ENCODE results near the gene HAL.

HAL gene

GRCh38 chr12:96028538-96028937 lies 32.4 kb upstream of the HAL start:
- FAIRE-seq (no peak), DNase-seq (ENCODE audit: insufficient read length, low spot score) (no peak)
- TF ChIP-seq, protein P1, sequence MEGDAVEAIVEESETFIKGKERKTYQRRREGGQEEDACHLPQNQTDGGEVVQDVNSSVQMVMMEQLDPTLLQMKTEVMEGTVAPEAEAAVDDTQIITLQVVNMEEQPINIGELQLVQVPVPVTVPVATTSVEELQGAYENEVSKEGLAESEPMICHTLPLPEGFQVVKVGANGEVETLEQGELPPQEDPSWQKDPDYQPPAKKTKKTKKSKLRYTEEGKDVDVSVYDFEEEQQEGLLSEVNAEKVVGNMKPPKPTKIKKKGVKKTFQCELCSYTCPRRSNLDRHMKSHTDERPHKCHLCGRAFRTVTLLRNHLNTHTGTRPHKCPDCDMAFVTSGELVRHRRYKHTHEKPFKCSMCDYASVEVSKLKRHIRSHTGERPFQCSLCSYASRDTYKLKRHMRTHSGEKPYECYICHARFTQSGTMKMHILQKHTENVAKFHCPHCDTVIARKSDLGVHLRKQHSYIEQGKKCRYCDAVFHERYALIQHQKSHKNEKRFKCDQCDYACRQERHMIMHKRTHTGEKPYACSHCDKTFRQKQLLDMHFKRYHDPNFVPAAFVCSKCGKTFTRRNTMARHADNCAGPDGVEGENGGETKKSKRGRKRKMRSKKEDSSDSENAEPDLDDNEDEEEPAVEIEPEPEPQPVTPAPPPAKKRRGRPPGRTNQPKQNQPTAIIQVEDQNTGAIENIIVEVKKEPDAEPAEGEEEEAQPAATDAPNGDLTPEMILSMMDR (IDR thresholded peaks at IDR 0.05; ENCODE audit: insufficient read depth, missing control alignments) = no peak

DNA sequence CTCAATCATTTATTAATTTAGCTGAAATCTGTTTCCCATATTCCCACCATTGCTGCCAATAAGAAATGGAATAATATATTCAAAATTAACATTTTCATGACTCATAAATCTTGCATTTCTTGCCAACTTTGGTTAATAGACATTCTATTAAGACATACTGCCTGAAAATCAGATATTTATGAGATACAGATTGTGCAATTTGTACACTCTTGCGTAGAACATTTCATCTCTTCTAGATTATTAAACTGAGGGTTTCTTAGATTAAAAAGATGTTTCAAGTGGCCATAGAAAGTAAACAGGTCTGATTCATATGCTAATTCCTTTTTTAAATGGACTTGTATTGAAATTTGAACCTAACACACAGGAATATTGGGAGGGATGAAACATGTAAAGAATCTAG lies 30.2 kb upstream of the HAL start:
- FAIRE-seq (no peak), DNase-seq (ENCODE audit: insufficient read length, low spot score) (no peak)
- TF ChIP-seq, protein P1 (IDR thresholded peaks at IDR 0.05; ENCODE audit: insufficient read depth, missing control alignments) = no peak

- TF ChIP-seq, protein P1 (IDR thresholded peaks at IDR 0.05; ENCODE audit: insufficient read depth, missing control alignments) = no peak
- no peak for FAIRE-seq
- no peak for DNase-seq (ENCODE audit: insufficient read length, low spot score)
Measured at GRCh38 chr12:96025518-96025917, 29.4 kb upstream of the HAL start.

GRCh38 chr12:96020314-96021003 lies 24.3 kb upstream of the HAL start:
- TF ChIP-seq, protein P1 (IDR thresholded peaks at IDR 0.05; ENCODE audit: insufficient read depth, missing control alignments) = no peak
- DNase-seq (ENCODE audit: insufficient read length, low spot score) (no peak), FAIRE-seq (no peak)

DNA sequence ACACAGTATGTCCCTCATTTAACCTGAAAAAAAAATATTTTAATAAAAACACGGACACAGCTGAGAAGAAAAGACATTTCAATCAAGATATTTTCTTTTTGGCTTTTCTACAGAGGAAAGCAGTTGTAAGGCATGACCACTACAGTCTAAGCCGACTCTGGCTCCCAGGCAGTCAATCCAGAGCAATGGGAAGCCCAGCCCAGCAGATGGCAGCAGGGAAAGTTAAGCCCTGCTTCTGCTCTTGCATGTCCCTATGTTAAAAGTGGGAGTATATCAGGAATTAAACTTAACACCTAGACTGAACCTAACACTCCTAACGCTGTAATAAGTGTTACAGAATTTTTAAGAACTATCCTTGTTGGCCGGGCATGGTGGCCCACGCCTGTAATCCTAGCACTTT lies 19.5 kb upstream of the HAL start:
- FAIRE-seq (no peak), DNase-seq (ENCODE audit: insufficient read length, low spot score) (no peak)
- TF ChIP-seq, protein P1 (IDR thresholded peaks at IDR 0.05; ENCODE audit: insufficient read depth, missing control alignments) = peak; percentile 34

GRCh38 chr12:96014943-96015599 lies 18.9 kb upstream of the HAL start:
- FAIRE-seq = no peak
- no peak for DNase-seq (ENCODE audit: insufficient read length, low spot score)
- TF ChIP-seq, protein P1 (IDR thresholded peaks at IDR 0.05; ENCODE audit: insufficient read depth, missing control alignments) = no peak

DNA sequence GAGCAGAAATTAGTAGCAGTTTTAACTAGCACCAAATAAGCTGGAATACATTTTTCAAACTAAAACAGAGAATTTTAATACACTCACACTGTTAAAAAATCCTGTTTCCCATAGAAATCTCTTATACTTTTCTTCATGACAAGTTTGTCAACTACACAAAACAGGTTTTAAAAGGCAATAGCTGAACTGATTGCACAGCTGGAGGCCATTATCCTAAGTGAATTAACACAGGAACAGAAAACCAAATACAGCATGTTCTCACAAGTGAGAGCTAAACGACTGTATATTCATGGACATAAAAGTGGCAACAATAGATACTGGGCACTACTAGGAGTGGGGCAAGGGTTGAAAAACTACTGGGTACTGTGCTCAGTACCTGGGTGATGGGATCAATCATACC lies 11.6 kb upstream of the HAL start:
- TF ChIP-seq, protein P1 (IDR thresholded peaks at IDR 0.05; ENCODE audit: insufficient read depth, missing control alignments) = no peak
- DNase-seq (ENCODE audit: insufficient read length, low spot score) = no peak
- no peak for FAIRE-seq

Measured in D721Med (cell line).